ENCODE results near the gene CLSTN2.

The CLSTN2 gene

DNA sequence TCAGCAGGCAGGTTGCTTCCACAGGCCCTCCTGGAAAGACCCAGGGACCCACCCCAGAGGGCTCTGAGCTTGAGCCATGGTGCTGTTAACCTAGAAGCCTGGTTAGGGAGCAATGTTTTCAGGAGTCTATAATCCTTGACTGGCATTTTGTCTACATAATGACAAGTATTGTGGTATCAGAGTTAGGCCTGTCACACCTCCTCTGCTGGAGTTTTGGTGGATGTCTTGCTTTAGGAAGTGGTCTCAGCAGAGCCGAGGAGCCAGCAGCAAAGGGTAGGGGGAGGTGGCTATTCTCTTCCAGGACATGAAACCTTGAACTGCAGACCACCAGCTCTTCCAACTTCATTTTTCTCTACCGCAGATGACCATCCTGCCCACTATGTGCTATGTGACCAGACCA is 76.1 kb downstream of the CLSTN2 start:
- Mint-ChIP-seq H3K4me1 (peaks cover 27% of the 10 kb centered on the region), H3K4me3 (no peak overlapping the region), H3K27ac (no peak overlapping the region), H3K9me3 (no peaks in the 10 kb centered on the region), H3K36me3 (ENCODE audit: low read depth) (no peaks in the 10 kb centered on the region), H3K27me3 (ENCODE audit: low read depth) (peaks cover 10% of the 10 kb centered on the region)
- TF ChIP-seq, protein P1, sequence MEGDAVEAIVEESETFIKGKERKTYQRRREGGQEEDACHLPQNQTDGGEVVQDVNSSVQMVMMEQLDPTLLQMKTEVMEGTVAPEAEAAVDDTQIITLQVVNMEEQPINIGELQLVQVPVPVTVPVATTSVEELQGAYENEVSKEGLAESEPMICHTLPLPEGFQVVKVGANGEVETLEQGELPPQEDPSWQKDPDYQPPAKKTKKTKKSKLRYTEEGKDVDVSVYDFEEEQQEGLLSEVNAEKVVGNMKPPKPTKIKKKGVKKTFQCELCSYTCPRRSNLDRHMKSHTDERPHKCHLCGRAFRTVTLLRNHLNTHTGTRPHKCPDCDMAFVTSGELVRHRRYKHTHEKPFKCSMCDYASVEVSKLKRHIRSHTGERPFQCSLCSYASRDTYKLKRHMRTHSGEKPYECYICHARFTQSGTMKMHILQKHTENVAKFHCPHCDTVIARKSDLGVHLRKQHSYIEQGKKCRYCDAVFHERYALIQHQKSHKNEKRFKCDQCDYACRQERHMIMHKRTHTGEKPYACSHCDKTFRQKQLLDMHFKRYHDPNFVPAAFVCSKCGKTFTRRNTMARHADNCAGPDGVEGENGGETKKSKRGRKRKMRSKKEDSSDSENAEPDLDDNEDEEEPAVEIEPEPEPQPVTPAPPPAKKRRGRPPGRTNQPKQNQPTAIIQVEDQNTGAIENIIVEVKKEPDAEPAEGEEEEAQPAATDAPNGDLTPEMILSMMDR (IDR thresholded peaks at IDR 0.05; ENCODE audit: unreplicated experiment in 3 of 3), result no peak

DNA sequence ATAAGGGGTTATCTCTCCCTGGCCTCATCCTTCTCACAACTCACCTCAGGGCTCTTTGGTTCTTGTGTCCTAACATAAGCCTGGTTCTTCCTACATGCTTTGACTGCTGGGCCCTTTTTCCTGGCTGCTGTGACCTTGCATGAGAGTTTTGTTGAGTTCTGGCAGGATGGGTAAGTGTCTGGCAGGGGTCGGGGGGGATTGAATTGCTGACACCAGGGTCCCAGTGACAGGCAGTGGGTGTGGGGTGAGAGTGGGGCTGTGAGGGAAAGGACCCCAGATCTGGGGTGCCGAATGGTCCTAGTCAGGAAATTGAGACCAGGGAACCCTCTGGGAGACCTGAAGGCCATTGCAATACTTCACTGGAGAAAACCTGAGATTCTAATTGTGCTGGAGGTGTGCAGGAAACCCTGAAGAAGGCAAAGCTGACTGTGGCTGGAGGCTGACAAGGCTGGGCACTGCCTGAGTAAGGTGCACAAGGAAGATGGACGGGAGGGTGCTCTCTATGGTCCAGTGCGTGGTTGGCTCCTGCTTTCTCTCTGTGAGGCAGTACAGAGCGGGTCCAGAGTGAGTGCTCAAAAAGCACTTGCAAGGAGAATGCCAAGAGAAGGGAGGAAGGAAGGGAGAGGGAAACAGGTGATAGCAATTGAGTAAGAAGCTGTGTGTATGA is 76.8 kb downstream of the CLSTN2 start:
- Mint-ChIP-seq H3K4me3 (no peak overlapping the region), H3K4me1 (peaks cover 20% of the 10 kb centered on the region), H3K27me3 (ENCODE audit: low read depth) (peaks cover 10% of the 10 kb centered on the region), H3K27ac (no peak overlapping the region), H3K36me3 (ENCODE audit: low read depth) (no peaks in the 10 kb centered on the region), H3K9me3 (no peaks in the 10 kb centered on the region)
- TF ChIP-seq, protein P1 (IDR thresholded peaks at IDR 0.05; ENCODE audit: unreplicated experiment in 3 of 3), result no peak

DNA sequence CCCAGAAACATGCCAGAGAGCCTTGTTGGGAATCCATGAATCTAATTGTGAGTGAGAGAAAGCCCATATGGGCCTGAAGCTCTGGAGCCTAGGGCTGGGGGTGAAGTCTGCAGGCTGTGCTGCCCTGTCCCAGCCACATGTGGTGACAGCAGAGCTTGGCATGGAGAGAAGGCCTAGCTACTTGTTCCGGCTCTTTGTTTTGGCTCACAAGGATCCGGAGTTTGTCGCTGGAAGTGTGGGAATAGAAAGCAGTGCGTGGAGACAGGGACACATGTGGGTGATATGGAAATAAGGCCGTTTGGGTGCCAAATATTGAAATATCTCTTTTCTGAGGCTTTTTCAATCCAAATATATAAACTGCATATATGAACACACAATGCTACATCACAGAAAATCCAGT is 78.2 kb downstream of the CLSTN2 start:
- Mint-ChIP-seq H3K27ac (no peak overlapping the region), H3K4me3 (no peak overlapping the region), H3K9me3 (no peaks in the 10 kb centered on the region), H3K27me3 (ENCODE audit: low read depth) (peaks cover 10% of the 10 kb centered on the region), H3K4me1 (peaks cover 15% of the 10 kb centered on the region), H3K36me3 (ENCODE audit: low read depth) (no peaks in the 10 kb centered on the region)
- TF ChIP-seq, protein P1 (IDR thresholded peaks at IDR 0.05; ENCODE audit: unreplicated experiment in 3 of 3), result no peak

DNA sequence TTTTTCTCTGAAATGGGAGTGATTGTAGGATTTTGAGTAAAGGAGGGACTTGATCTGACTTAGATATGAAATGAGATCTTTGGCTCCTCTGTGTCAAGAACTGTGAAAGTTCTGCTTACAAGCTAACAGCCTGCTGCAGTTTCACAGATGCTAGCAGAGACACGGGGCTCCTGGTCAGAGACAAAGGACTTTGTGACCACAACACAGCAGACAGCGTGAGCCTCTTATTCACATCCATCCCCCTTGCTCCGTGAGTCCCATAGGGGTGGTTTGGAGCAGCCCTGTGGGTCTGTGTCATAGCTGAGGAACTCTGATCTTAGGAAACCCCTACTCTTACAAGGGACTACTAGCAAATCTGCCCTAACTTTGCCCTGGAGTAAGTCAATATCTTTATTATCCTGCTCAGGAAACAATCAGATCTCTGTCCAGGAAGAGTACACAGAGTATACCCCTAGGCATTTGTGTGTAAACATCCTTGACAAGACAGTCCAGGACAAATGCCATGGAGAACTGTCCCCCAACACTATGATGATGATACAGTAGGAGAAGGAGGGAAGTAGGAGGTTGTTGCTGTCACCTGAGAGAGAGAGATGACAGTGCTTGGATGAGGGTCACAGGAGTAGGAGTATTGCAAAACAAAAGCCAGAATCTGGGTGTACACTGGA is 80.0 kb downstream of the CLSTN2 start:
- Mint-ChIP-seq H3K27ac (no peak overlapping the region), H3K4me1 (peaks cover 16% of the 10 kb centered on the region), H3K9me3 (no peaks in the 10 kb centered on the region), H3K36me3 (ENCODE audit: low read depth) (no peaks in the 10 kb centered on the region), H3K4me3 (no peak overlapping the region), H3K27me3 (ENCODE audit: low read depth) (peaks cover 10% of the 10 kb centered on the region)
- TF ChIP-seq, protein P1 (IDR thresholded peaks at IDR 0.05; ENCODE audit: unreplicated experiment in 3 of 3), result no peak

DNA sequence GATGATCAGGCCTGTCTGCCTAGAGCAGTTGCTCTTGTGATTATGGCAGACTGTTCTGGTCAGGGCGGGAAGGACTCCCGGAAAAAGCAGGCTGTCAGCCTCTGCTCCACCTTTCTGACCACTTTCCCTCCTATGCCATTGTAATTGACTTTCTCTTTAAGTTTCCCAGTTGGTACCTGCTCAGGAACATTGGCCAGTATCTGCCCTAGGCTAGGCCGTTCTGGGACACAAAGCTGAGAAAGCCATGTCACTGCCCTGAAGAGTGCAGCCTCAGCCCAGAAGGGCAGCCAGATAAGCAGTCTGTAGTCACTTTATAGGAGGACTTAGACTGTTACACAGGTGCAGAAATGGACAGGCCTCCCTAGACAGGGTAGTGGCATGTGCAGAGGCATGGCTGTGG is 80.8 kb downstream of the CLSTN2 start:
- Mint-ChIP-seq H3K9me3 (no peaks in the 10 kb centered on the region), H3K4me1 (peaks cover 19% of the 10 kb centered on the region), H3K27me3 (ENCODE audit: low read depth) (peaks cover 10% of the 10 kb centered on the region), H3K27ac (no peak overlapping the region), H3K36me3 (ENCODE audit: low read depth) (no peaks in the 10 kb centered on the region), H3K4me3 (no peak overlapping the region)
- TF ChIP-seq, protein P1 (IDR thresholded peaks at IDR 0.05; ENCODE audit: unreplicated experiment in 3 of 3), result no peak

DNA sequence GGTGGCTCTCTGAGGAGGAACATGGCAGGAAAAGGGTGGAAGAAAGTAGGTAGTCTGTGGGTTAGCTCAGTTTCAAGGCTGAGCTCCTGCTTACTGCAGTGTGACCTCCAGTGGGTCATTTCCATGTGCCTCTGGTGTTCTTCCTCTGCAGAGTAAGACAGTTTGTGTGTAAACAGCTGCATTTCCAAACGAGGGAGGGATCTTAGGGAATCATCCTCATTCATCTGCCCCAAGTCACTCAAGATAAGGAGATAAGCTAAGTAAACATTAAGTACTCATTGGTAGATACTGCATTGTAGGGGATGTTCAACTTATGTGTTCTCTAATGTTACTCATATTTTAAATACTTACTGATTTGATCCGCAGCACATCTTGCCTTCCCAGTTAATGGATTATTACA is 83.6 kb downstream of the CLSTN2 start:
- H3K27ac Mint-ChIP-seq, result peak overlapping the region in 2 of 3 experiments; percentile 15 to 16
- TF ChIP-seq, protein P1 (IDR thresholded peaks at IDR 0.05; ENCODE audit: unreplicated experiment in 3 of 3), result no peak
- no peaks in the 10 kb centered on the region for H3K36me3 Mint-ChIP-seq (ENCODE audit: low read depth)
- H3K4me1 Mint-ChIP-seq, result peaks cover 40% of the 10 kb centered on the region
- peaks cover 3% of the 10 kb centered on the region for H3K27me3 Mint-ChIP-seq (ENCODE audit: low read depth)
- no peak overlapping the region for H3K4me3 Mint-ChIP-seq
- no peaks in the 10 kb centered on the region for H3K9me3 Mint-ChIP-seq
